Measurements from ENCODE around the gene SBNO1.

The SBNO1 gene

GRCh38 chr12:123245678-123246077, 119.0 kb downstream of the SBNO1 start:
- H3K4me3 ChIP-seq (replicated peaks; ENCODE audit: low read depth, low read length), result no peak overlapping the region
- no peak for DNase-seq (ENCODE audit: low read depth)
- TF ChIP-seq, protein P1, sequence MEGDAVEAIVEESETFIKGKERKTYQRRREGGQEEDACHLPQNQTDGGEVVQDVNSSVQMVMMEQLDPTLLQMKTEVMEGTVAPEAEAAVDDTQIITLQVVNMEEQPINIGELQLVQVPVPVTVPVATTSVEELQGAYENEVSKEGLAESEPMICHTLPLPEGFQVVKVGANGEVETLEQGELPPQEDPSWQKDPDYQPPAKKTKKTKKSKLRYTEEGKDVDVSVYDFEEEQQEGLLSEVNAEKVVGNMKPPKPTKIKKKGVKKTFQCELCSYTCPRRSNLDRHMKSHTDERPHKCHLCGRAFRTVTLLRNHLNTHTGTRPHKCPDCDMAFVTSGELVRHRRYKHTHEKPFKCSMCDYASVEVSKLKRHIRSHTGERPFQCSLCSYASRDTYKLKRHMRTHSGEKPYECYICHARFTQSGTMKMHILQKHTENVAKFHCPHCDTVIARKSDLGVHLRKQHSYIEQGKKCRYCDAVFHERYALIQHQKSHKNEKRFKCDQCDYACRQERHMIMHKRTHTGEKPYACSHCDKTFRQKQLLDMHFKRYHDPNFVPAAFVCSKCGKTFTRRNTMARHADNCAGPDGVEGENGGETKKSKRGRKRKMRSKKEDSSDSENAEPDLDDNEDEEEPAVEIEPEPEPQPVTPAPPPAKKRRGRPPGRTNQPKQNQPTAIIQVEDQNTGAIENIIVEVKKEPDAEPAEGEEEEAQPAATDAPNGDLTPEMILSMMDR (IDR thresholded peaks at IDR 0.05; ENCODE audit: low read length, missing control alignments), result no peak

DNA sequence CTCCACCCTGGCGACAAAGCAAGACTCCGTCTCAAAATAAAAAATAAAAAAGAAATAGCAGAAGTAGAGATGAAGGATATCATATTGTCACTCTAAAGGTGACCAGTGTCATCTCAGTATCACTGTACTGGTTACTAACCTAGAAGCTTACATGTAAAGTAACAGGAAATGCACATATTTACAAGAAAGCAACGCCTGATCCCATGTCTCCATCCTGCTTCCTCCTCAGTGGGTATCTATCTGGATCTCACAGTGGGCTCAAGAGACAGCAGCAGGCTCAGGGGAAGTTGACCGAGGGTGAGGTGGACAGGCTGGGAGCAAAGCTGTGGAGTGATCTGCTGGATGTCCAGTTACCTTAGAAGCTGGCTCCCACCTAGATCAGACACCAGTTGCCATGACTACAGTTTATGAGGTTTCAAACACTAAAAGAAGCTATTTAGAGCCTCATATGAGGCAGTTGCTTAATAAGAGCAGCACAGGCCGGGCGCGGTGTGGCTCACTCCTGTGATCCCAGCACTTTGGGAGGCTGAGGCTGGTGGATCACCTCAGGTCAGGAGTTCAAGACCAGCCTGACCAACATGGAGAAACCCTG, 120.9 kb downstream of the SBNO1 start:
- no peak overlapping the region for H3K4me3 ChIP-seq (replicated peaks; ENCODE audit: low read depth, low read length)
- TF ChIP-seq, protein P1 (IDR thresholded peaks at IDR 0.05; ENCODE audit: low read length, missing control alignments), result no peak

GRCh38 chr12:123242116-123242904, 122.3 kb downstream of the SBNO1 start:
- no peak overlapping the region for H3K4me3 ChIP-seq (replicated peaks; ENCODE audit: low read depth, low read length)
- no peak for DNase-seq (ENCODE audit: low read depth)
- TF ChIP-seq, protein P1 (IDR thresholded peaks at IDR 0.05; ENCODE audit: low read length, missing control alignments), result no peak

More for the DNA sequence above, 120.9 kb downstream of the SBNO1 start:
- no peak for DNase-seq (ENCODE audit: low read depth)

All from fibroblast of pulmonary artery (primary cell).